ENCODE measurements around the gene NUDT13. TPM values are rescaled to one million over a fixed set of nuclear protein-coding genes. Genes with fewer than 3 reads are reported as not detected.

NUDT13 gene
- total RNA-seq (2.0 TPM), polyA plus RNA-seq (ENCODE audit: insufficient read depth in 1 of 8, insufficient read length in 8 of 8, low replicate concordance in 1 of 8) (1 to 10 TPM; 2.3 to 5.0 (median 3.0) TPM)
- long read RNA-seq, donor 1, result 0 reads
- long read RNA-seq, donor 2, result 0 reads
- long read RNA-seq, donor 3, result 0 reads
- long read RNA-seq, donor 4, result 0 reads
- long read RNA-seq, donor 5, partial matches to known transcripts, result 0 of 1 reads
- long read RNA-seq, donor 5, other reads (novel, unspliced or antisense), result 0 of 1 reads
- long read RNA-seq, donor 6, partial matches to known transcripts, result 0 of 1 reads
- long read RNA-seq, donor 6, other reads (novel, unspliced or antisense), result 0 of 1 reads
- long read RNA-seq, donor 7, partial matches to known transcripts, result 0 of 1 reads
- long read RNA-seq, donor 7, other reads (novel, unspliced or antisense), result 0 of 1 reads
- long read RNA-seq, donor 8, partial matches to known transcripts, result 0 of 2 reads
- long read RNA-seq, donor 8, other reads (novel, unspliced or antisense), result 0 of 2 reads
- long read RNA-seq, donor 9, partial matches to known transcripts, result 6 of 7 reads
- long read RNA-seq, donor 9, other reads (novel, unspliced or antisense), result 0 of 7 reads
- long read RNA-seq, donor 10, partial matches to known transcripts, result 0 of 2 reads
- long read RNA-seq, donor 10, other reads (novel, unspliced or antisense), result 0 of 2 reads
- long read RNA-seq, donor 11, result 0 reads

- Histone ChIP-seq H3K36me3 (ENCODE audit: control insufficient read depth, insufficient read depth, low read length) (peaks cover 16% of the 10 kb centered on the region), H3K9me3 (replicated peaks; ENCODE audit: control insufficient read depth, low read depth, low read length) (peaks cover 2% of the 10 kb centered on the region), H3K27ac (ENCODE audit: low read length) (peak within 1 kb of the TSS; percentile 92), H3K4me3 (ENCODE audit: low read length) (peak within 1 kb of the TSS; percentile 56), H3K27me3 (ENCODE audit: control insufficient read depth, insufficient read depth, low read length) (no peaks in the 10 kb centered on the region), H3K4me1 (ENCODE audit: control insufficient read depth, insufficient read depth, low read length) (no peaks in the 10 kb centered on the region)
- DNase-seq, result peak; percentile 97
- WGBS (ENCODE audit: insufficient coverage), result 0% methylated on average over 5 of the region's 5 CpGs
These were observed at the start of gene NUDT13 for GRCh38 chr10:73110345-73110849. Gene NUDT13 (plus strand): TSS chr10:73110455. CDS start chr10:73114366, 3,911 bp downstream.

GRCh38 chr10:73060738-73061635 lies 49.3 kb upstream of the NUDT13 start:
- Histone ChIP-seq H3K27ac (ENCODE audit: low read length) (no peak overlapping the region), H3K4me3 (ENCODE audit: low read length) (no peak overlapping the region), H3K36me3 (ENCODE audit: control insufficient read depth, insufficient read depth, low read length) (peaks cover 13% of the 10 kb centered on the region), H3K4me1 (ENCODE audit: control insufficient read depth, insufficient read depth, low read length) (no peaks in the 10 kb centered on the region), H3K9me3 (replicated peaks; ENCODE audit: control insufficient read depth, low read depth, low read length) (no peaks in the 10 kb centered on the region), H3K27me3 (ENCODE audit: control insufficient read depth, insufficient read depth, low read length) (no peaks in the 10 kb centered on the region)
- DNase-seq, result peak; percentile 30
- WGBS (ENCODE audit: insufficient coverage), result 100% methylated on average over 1 of the region's 5 CpGs

- H3K4me3 ChIP-seq (ENCODE audit: low read length), result no peak overlapping the region
- no peaks in the 10 kb centered on the region for H3K27me3 ChIP-seq (ENCODE audit: control insufficient read depth, insufficient read depth, low read length)
- H3K27ac ChIP-seq (ENCODE audit: low read length), result no peak overlapping the region
- no peaks in the 10 kb centered on the region for H3K4me1 ChIP-seq (ENCODE audit: control insufficient read depth, insufficient read depth, low read length)
- no peak for DNase-seq
- no peaks in the 10 kb centered on the region for H3K9me3 ChIP-seq (replicated peaks; ENCODE audit: control insufficient read depth, low read depth, low read length)
- WGBS (ENCODE audit: insufficient coverage), result 89% methylated on average over 1 of the region's 1 CpG
- H3K36me3 ChIP-seq (ENCODE audit: control insufficient read depth, insufficient read depth, low read length), result peaks cover 16% of the 10 kb centered on the region
These were observed 48.5 kb upstream of the NUDT13 start for GRCh38 chr10:73061743-73062142.

- H3K9me3 ChIP-seq (replicated peaks; ENCODE audit: control insufficient read depth, low read depth, low read length), result no peaks in the 10 kb centered on the region
- H3K27me3 ChIP-seq (ENCODE audit: control insufficient read depth, insufficient read depth, low read length), result no peaks in the 10 kb centered on the region
- no peaks in the 10 kb centered on the region for H3K4me1 ChIP-seq (ENCODE audit: control insufficient read depth, insufficient read depth, low read length)
- H3K36me3 ChIP-seq (ENCODE audit: control insufficient read depth, insufficient read depth, low read length), result peaks cover 17% of the 10 kb centered on the region
- H3K27ac ChIP-seq (ENCODE audit: low read length), result no peak overlapping the region
- H3K4me3 ChIP-seq (ENCODE audit: low read length), result no peak overlapping the region
- no peak for DNase-seq
- WGBS (ENCODE audit: insufficient coverage), result no CpG with 5 or more reads among the region's 1 CpG
These were observed 44.8 kb upstream of the NUDT13 start for GRCh38 chr10:73065441-73065840.

GRCh38 chr10:73073627-73074026 lies 36.6 kb upstream of the NUDT13 start:
- peaks cover 14% of the 10 kb centered on the region for H3K36me3 ChIP-seq (ENCODE audit: control insufficient read depth, insufficient read depth, low read length)
- DNase-seq, result no peak
- H3K9me3 ChIP-seq (replicated peaks; ENCODE audit: control insufficient read depth, low read depth, low read length), result no peaks in the 10 kb centered on the region
- peaks cover 2% of the 10 kb centered on the region for H3K4me1 ChIP-seq (ENCODE audit: control insufficient read depth, insufficient read depth, low read length)
- H3K27me3 ChIP-seq (ENCODE audit: control insufficient read depth, insufficient read depth, low read length), result no peaks in the 10 kb centered on the region
- H3K27ac ChIP-seq (ENCODE audit: low read length), result no peak overlapping the region
- H3K4me3 ChIP-seq (ENCODE audit: low read length), result no peak overlapping the region

GRCh38 chr10:73075829-73076228 lies 34.4 kb upstream of the NUDT13 start:
- Histone ChIP-seq H3K4me3 (ENCODE audit: low read length) (no peak overlapping the region), H3K36me3 (ENCODE audit: control insufficient read depth, insufficient read depth, low read length) (peaks cover 10% of the 10 kb centered on the region), H3K9me3 (replicated peaks; ENCODE audit: control insufficient read depth, low read depth, low read length) (no peaks in the 10 kb centered on the region), H3K4me1 (ENCODE audit: control insufficient read depth, insufficient read depth, low read length) (peaks cover 2% of the 10 kb centered on the region), H3K27ac (ENCODE audit: low read length) (peak overlapping the region; percentile 91), H3K27me3 (ENCODE audit: control insufficient read depth, insufficient read depth, low read length) (no peaks in the 10 kb centered on the region)
- DNase-seq, result no peak
- WGBS (ENCODE audit: insufficient coverage), result no CpG with 5 or more reads among the region's 3 CpGs

GRCh38 chr10:73076360-73077183 lies 33.7 kb upstream of the NUDT13 start:
- Histone ChIP-seq H3K9me3 (replicated peaks; ENCODE audit: control insufficient read depth, low read depth, low read length) (no peaks in the 10 kb centered on the region), H3K4me1 (ENCODE audit: control insufficient read depth, insufficient read depth, low read length) (peaks cover 2% of the 10 kb centered on the region), H3K4me3 (ENCODE audit: low read length) (no peak overlapping the region), H3K27me3 (ENCODE audit: control insufficient read depth, insufficient read depth, low read length) (no peaks in the 10 kb centered on the region), H3K27ac (ENCODE audit: low read length) (peak overlapping the region; percentile 91), H3K36me3 (ENCODE audit: control insufficient read depth, insufficient read depth, low read length) (peaks cover 9% of the 10 kb centered on the region)
- 18% methylated on average over 2 of the region's 6 CpGs for WGBS (ENCODE audit: insufficient coverage)
- DNase-seq, result peak; percentile 99

GRCh38 chr10:73079779-73080541 lies 30.3 kb upstream of the NUDT13 start:
- peaks cover 2% of the 10 kb centered on the region for H3K36me3 ChIP-seq (ENCODE audit: control insufficient read depth, insufficient read depth, low read length)
- DNase-seq, result no peak
- no peaks in the 10 kb centered on the region for H3K27me3 ChIP-seq (ENCODE audit: control insufficient read depth, insufficient read depth, low read length)
- H3K27ac ChIP-seq (ENCODE audit: low read length), result no peak overlapping the region
- no peak overlapping the region for H3K4me3 ChIP-seq (ENCODE audit: low read length)
- H3K4me1 ChIP-seq (ENCODE audit: control insufficient read depth, insufficient read depth, low read length), result peaks cover 2% of the 10 kb centered on the region
- no CpG with 5 or more reads among the region's 3 CpGs for WGBS (ENCODE audit: insufficient coverage)
- H3K9me3 ChIP-seq (replicated peaks; ENCODE audit: control insufficient read depth, low read depth, low read length), result no peaks in the 10 kb centered on the region

GRCh38 chr10:73083221-73083620 lies 27.0 kb upstream of the NUDT13 start:
- 0% methylated on average over 1 of the region's 2 CpGs for WGBS (ENCODE audit: insufficient coverage)
- Histone ChIP-seq H3K4me1 (ENCODE audit: control insufficient read depth, insufficient read depth, low read length) (no peaks in the 10 kb centered on the region), H3K27me3 (ENCODE audit: control insufficient read depth, insufficient read depth, low read length) (no peaks in the 10 kb centered on the region), H3K27ac (ENCODE audit: low read length) (peak overlapping the region; percentile 15), H3K4me3 (ENCODE audit: low read length) (no peak overlapping the region), H3K36me3 (ENCODE audit: control insufficient read depth, insufficient read depth, low read length) (peaks cover 2% of the 10 kb centered on the region), H3K9me3 (replicated peaks; ENCODE audit: control insufficient read depth, low read depth, low read length) (no peaks in the 10 kb centered on the region)
- peak; percentile 51 for DNase-seq
